VCaP (cell line): ENCODE results near the gene ADGRG3.

Source experiments
- H3K27ac ChIP-seq: fragments of 450-650 bp; 2 replicates; pipeline ENCODE4 v1.5.1; 2017
- CTCF ChIP-seq: fragments of 450-650 bp; conservative IDR thresholded peaks from 2 replicates; pipeline ENCODE4 v1.5.1; 2017; ENCODE audit warnings: mild to moderate bottlenecking, moderate library complexity

The ADGRG3 gene

GRCh38 chr16:57658878-57659674, 9.0 kb upstream of the ADGRG3 start:
- TF ChIP-seq CTCF: no peak
- no peak overlapping the region for H3K27ac ChIP-seq

GRCh38 chr16:57660715-57661463, 7.2 kb upstream of the ADGRG3 start:
- no peak overlapping the region for H3K27ac ChIP-seq
- no peak for TF ChIP-seq CTCF

GRCh38 chr16:57661510-57661909, 6.6 kb upstream of the ADGRG3 start:
- H3K27ac ChIP-seq: no peak overlapping the region
- no peak for TF ChIP-seq CTCF

GRCh38 chr16:57661936-57662906, 5.9 kb upstream of the ADGRG3 start:
- H3K27ac ChIP-seq: no peak overlapping the region
- no peak for TF ChIP-seq CTCF

- no peak for TF ChIP-seq CTCF
- H3K27ac ChIP-seq: no peak overlapping the region
Measured at GRCh38 chr16:57663436-57663835, 4.7 kb upstream of the ADGRG3 start.

GRCh38 chr16:57663917-57664661, 4.0 kb upstream of the ADGRG3 start:
- H3K27ac ChIP-seq: no peak overlapping the region
- TF ChIP-seq CTCF: no peak
